Left lung (tissue), 10 donors: ENCODE measurements around the gene AHNAK2. TPM values are rescaled to one million over a fixed set of nuclear protein-coding genes. Genes with fewer than 3 reads are reported as not detected.

Source experiments
- ATAC-seq: fragments of 200-7000 bp; cut with Tn5 transposase; one replicate; pipeline ENCODE4 v1.9.1; 2020; ENCODE audit warnings: moderate library complexity
- DNase-seq, 4 donors: peaks; one replicate each; pipeline ENCODE4 v3.0.0-alpha.2; 2013 to 2020
- H3K27ac ChIP-seq, 2 donors: fragments of 200-600 bp; sonication (generic) in 1 of 2; one replicate each; pipeline versions ENCODE4 v1.5.0 to v1.8.0; 2020 to 2021
- H3K27me3 ChIP-seq, 2 donors: fragments of 200-600 bp; sonication (generic) in 1 of 2; one replicate each; pipeline versions ENCODE4 v1.5.0 to v1.8.0; 2020 to 2021
- H3K36me3 ChIP-seq, 2 donors: fragments of 200-600 bp; sonication (generic) in 1 of 2; one replicate each; pipeline versions ENCODE4 v1.5.0 to v1.8.0; 2020 to 2021
- H3K4me1 ChIP-seq, 2 donors: fragments of 200-600 bp; one replicate each; pipeline ENCODE4 v1.8.0; 2021
- H3K4me3 ChIP-seq, 2 donors: fragments of 200-600 bp; sonication (generic) in 1 of 2; one replicate each; pipeline versions ENCODE4 v1.5.0 to v1.8.0; 2020 to 2021; ENCODE audit warnings: mild to moderate bottlenecking in 1 of 2
- H3K9me3 ChIP-seq, 2 donors: fragments of 200-600 bp; sonication (generic) in 1 of 2; one replicate each; pipeline versions ENCODE4 v1.5.0 to v1.8.0; 2020 to 2021
- CTCF ChIP-seq, 2 donors: fragments of 200-600 bp; sonication (generic) in 1 of 2; IDR thresholded peaks; one replicate each; pipeline versions ENCODE4 v1.5.0 to v1.8.0; 2021; ENCODE audit warnings: antibody characterized with exemption in 2 of 2
- intact Hi-C, 2 donors: fragments of 100-400 bp; cut with DNase I; formaldehyde crosslinking; loops; one replicate each; pipeline versions ENCODE4 v1.11.2 to v1.14.2; 2022
- polyA plus RNA-seq, 6 donors: library from polyadenylated mRNA; unstranded; fragments of 120-200 nt; gene quantifications; one replicate each; pipeline ENCODE4 v1.2.1, GENCODE V29; 2013; ENCODE audit not compliant: insufficient read length in 6 of 6
- total RNA-seq, 2 donors: library from RNA; stranded (reverse); fragmentation: NEBNext Ultra II Directional; extraction: Animal tissue kit (Norgen Biotek cat#: 25700); gene quantifications; one replicate each; pipeline ENCODE4 v1.2.1, GENCODE V29; 2021
- donor health status: DM: no; HTN: yes; CAD: no.
- donor health status: DM: no; HTN: no; CAD: no.

Gene AHNAK2
- total and polyA plus RNA-seq, 8 donors: 1.4 to 22.3 (median 2.5) TPM

DNA sequence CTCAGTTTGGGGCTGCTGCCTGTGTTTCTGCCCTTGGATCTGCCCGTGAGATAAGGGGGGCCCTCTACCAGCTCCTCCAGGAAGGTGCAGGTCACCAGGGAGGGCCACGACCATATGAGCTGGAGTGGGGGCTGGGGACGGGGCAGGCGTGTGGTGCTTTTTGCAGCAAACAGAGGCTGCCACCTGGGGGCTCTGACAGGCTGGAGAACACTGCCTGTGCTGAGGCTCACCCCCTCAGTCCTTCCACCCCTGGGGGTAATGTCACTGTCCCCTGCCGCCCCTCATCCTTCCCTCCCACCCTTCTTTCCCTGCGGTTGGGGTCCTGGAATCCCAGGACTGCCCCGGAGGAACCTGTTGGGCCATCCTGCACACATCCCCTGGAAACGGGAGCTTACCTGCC lies 50.3 kb downstream of the AHNAK2 start:
- Histone ChIP-seq H3K27ac (no peak overlapping the region), H3K27me3 (peaks cover 4 to 37% of the 10 kb centered on the region in 2 donors), H3K9me3 (peaks cover 0 to 8% of the 10 kb centered on the region in 2 donors), H3K4me3 (no peak overlapping the region), H3K4me1 (peaks cover 7 to 17% of the 10 kb centered on the region in 2 donors), H3K36me3 (no peaks in the 10 kb centered on the region)
- no peak for TF ChIP-seq CTCF (IDR thresholded peaks at IDR 0.05)
- DNase-seq (peak in 1 of 4 donors; percentile 18), ATAC-seq (no peak)
- intact Hi-C loops: no loop called here

DNA sequence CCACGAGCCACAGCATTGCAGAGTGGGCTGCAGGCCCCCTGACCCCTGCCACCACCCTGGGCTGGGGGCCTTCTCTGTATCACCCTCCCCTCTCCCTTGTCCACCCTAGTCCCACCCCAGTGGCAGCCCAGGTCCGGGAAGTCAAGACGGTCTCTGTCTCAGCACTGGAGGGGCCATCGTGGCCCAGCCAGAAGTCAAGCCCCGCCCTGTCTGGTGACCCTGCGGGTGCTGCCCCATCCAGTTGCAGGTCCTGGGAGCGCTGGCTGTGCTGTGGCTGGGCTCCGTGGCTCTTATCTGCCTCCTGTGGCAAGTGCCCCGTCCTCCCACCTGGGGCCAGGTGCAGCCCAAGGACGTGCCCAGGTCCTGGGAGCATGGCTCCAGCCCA lies 50.8 kb downstream of the AHNAK2 start:
- no peak overlapping the region for H3K27ac ChIP-seq
- H3K27me3 ChIP-seq: peaks cover under 1 to 32% of the 10 kb centered on the region in 2 donors
- no peak for TF ChIP-seq CTCF (IDR thresholded peaks at IDR 0.05)
- no peaks in the 10 kb centered on the region for H3K36me3 ChIP-seq
- ATAC-seq (no peak), DNase-seq (peak in 2 of 4 donors; percentile 25 to 69)
- peaks cover 0 to 8% of the 10 kb centered on the region in 2 donors for H3K9me3 ChIP-seq
- H3K4me3 ChIP-seq: no peak overlapping the region
- H3K4me1 ChIP-seq: peaks cover 2 to 12% of the 10 kb centered on the region in 2 donors
- intact Hi-C loops: no loop called here

DNA sequence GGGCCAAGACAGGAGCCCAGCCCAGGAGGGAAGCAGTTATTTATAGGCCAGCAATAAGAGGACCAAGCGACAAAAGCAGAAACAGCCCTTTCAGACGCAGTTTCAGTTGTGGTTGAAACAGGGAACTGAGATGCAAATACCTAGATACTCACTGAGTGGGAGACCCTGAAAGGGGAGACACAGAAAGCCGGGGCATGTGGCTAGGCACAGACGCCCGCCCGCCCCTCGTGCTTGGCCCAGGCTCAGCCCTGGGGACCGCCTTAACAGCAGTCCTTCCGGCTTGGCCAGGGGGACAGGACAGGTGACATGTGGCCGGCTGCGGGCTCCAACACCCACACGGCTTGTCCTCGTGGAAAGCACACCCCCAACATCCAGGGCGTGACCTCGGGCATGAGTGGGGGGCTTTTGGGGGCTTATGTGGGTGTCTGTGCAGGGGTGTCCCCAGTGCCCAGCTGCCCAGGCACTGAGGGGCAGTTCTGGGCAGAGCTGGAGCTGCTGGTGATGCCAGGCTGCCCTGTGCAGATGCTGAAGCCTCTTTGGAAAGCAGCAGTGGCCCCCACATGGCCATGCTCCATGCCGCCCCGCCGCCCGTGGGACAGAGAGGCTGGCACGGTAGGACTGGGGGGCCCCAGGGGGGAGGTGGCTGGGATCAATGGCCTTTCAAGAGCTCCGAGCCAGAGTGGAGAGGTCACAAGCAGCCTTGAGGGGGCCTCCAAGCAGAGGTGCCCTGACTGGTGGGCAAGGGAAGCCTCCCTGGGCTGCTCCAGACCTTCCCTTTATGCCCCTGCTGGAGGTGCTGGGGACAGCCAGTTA lies 51.3 kb downstream of the AHNAK2 start:
- no peak overlapping the region for H3K4me3 ChIP-seq
- peaks cover 0 to 26% of the 10 kb centered on the region in 2 donors for H3K27me3 ChIP-seq
- intact Hi-C loops: no loop called here
- H3K9me3 ChIP-seq: peaks cover 0 to 8% of the 10 kb centered on the region in 2 donors
- H3K27ac ChIP-seq: no peak overlapping the region
- no peak for ATAC-seq
- peaks cover 0 to 8% of the 10 kb centered on the region in 2 donors for H3K4me1 ChIP-seq
- peak in 2 of 4 donors; percentile 28 to 74 for DNase-seq
- H3K36me3 ChIP-seq: no peaks in the 10 kb centered on the region
- no peak for TF ChIP-seq CTCF (IDR thresholded peaks at IDR 0.05)

- DNase-seq (peak in 2 of 4 donors; percentile 30 to 73), ATAC-seq (no peak)
- peaks cover 0 to 8% of the 10 kb centered on the region in 2 donors for H3K4me1 ChIP-seq
- intact Hi-C loops: no loop called here
- no peak overlapping the region for H3K4me3 ChIP-seq
- no peaks in the 10 kb centered on the region for H3K36me3 ChIP-seq
- H3K9me3 ChIP-seq: peaks cover 0 to 8% of the 10 kb centered on the region in 2 donors
- no peak overlapping the region for H3K27ac ChIP-seq
- H3K27me3 ChIP-seq: peaks cover 0 to 24% of the 10 kb centered on the region in 2 donors
- no peak for TF ChIP-seq CTCF (IDR thresholded peaks at IDR 0.05)
These were observed 52.1 kb downstream of the AHNAK2 start for GRCh38 chr14:104925855-104926609.
